GM10248 (cell line): ENCODE data around the gene GREM2.

ENCODE experiments used
- CTCF ChIA-PET: fragments of 300-600 bp; sonication (Branson Sonifier 250); formaldehyde crosslinking; extraction: SDS; loops from one replicate; lab custom pipeline; 2021; ENCODE audit warnings: antibody characterized with exemption; lab: Yijun Ruan, JAX
- POLR2A ChIA-PET: fragments of 350-650 bp; sonication (Branson Sonifier 250); formaldehyde crosslinking; extraction: SDS; loops from one replicate; lab custom pipeline; 2020; ENCODE audit warnings: antibody characterized with exemption; lab: Yijun Ruan, JAX
- DNase-seq: peaks from one replicate; pipeline ENCODE4 v3.0.0; 2012; ENCODE audit errors: extremely low spot score
- TF ChIP-seq, protein P1 (sequence below): IDR thresholded peaks from 2 replicates; pipeline ENCODE4 v1.5.1; 2012; ENCODE audit warnings: mild to moderate bottlenecking, low read depth; ENCODE audit errors: extremely low read depth, missing control alignments, control extremely low read depth

GREM2 gene

GRCh38 chr1:240621249-240621648 lies 9.3 kb upstream of the GREM2 start:
- CTCF ChIA-PET: interaction anchor here (0.8 kb wide), 1 partner anchor 11 kb away, joined by 3 read pairs; no protein-coding TSS in a partner anchor
- DNase-seq: no peak
- POLR2A ChIA-PET: no interaction called here
- TF ChIP-seq, protein P1, sequence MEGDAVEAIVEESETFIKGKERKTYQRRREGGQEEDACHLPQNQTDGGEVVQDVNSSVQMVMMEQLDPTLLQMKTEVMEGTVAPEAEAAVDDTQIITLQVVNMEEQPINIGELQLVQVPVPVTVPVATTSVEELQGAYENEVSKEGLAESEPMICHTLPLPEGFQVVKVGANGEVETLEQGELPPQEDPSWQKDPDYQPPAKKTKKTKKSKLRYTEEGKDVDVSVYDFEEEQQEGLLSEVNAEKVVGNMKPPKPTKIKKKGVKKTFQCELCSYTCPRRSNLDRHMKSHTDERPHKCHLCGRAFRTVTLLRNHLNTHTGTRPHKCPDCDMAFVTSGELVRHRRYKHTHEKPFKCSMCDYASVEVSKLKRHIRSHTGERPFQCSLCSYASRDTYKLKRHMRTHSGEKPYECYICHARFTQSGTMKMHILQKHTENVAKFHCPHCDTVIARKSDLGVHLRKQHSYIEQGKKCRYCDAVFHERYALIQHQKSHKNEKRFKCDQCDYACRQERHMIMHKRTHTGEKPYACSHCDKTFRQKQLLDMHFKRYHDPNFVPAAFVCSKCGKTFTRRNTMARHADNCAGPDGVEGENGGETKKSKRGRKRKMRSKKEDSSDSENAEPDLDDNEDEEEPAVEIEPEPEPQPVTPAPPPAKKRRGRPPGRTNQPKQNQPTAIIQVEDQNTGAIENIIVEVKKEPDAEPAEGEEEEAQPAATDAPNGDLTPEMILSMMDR: no peak

GRCh38 chr1:240619906-240620621 lies 8.1 kb upstream of the GREM2 start:
- POLR2A ChIA-PET: no interaction called here
- CTCF ChIA-PET: interaction anchor here (1.3 kb wide), 1 partner anchor 19 kb away, joined by 4 read pairs; no protein-coding TSS in a partner anchor
- TF ChIP-seq, protein P1: no peak
- no peak for DNase-seq

DNA sequence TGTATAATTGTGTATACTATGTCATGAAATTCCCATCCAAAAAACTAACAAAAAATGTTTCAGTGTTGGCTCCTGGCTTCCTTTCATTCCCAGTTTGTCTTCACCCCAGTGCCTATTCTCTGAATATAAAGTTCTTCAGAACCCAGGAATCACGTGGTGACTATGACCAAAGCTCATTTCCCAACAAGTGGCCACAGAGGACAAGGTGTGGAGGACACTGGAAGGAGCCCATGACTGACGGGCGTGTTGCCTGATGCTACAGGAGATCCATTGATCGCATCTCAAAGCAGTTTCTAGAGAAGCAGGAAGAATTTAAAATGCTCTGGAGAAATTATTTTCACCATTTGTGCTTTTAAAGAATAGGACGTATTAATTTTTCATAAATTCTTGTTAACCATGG lies 7.4 kb upstream of the GREM2 start:
- POLR2A ChIA-PET: no interaction called here
- TF ChIP-seq, protein P1: no peak
- CTCF ChIA-PET: interaction anchor here (1.3 kb wide), 1 partner anchor 19 kb away, joined by 4 read pairs; no protein-coding TSS in a partner anchor
- DNase-seq: no peak

DNA sequence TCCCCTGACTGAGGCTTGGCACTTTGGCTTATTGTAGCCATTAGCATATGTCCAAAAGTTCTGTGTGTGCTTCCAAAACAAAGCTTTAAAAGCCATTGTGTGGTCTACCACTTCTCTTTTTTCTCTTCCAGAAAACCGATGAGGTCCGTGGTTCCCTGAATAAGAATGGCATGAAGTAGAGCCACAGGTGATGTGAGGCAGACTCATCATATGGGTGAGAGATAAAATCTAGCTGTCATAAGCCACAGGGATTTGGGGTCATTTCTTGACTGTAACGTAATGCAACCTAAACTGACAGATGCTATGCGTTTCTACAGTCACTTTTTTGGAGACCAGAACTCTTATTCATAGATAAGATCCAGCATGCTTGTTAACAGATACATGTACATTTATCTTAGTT lies 7.0 kb upstream of the GREM2 start:
- ChIA-PET POLR2A (no interaction called here), CTCF (no interaction called here)
- DNase-seq: no peak
- TF ChIP-seq, protein P1: no peak

DNA sequence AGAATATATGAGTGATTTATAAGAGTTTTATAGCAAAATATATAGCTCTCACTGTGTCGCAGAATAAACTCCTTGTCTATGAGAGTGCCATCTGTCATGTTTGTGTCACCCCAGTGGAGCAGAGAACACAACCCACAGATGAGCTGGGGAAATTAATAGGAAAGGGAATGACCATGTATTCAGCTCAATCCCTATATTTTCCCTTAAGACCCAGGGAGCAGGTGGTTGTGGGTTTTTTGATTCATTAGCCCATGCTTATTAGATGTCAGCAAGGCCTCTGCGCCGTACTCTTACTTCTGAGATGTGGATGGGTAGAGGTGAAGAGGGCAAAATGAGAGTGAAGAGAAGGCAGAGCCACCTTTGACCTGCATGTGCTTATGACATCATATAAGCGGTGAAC lies 4.1 kb upstream of the GREM2 start:
- POLR2A ChIA-PET: no interaction called here
- TF ChIP-seq, protein P1: no peak
- no peak for DNase-seq
- CTCF ChIA-PET: interaction anchor here (0.7 to 1.1 kb wide), 2 partner anchors 10 to 31 kb away, joined by 3 to 4 read pairs; no protein-coding TSS in a partner anchor

DNA sequence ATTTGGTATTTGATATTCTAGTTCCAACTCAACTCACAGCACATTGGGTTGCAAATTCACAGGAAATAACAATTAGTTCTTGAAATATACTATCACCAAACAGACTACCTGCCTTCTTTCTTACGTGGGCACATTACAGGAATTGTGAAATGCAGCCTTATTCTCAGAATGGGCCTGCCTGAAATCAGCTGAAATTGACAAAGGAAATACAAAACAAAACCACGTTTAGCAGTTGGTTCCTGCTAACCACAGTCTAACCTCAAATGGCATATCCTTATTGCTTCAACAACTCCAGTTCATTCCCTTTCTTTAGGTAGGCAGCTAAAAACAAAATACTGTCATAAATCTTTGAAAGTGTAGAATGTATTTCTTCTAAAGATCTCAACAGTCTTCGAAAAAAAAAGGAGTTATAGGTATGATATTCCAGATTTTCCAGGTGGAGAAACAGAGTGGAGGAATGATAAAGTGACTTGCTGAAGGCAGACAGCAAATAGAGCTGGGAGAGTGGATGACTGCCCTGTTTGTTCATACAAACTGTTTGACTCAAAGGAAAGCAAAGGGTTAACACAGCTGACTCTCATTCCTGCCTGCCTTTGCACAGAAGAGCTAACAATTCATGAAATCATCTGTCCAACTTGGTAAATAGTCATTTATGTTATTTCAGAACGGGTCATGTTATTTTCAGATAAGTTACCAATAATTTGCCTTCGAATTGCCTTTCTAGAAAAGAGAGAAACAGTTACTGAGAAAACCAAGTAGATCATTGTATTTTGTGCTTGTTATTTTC lies 1.6 kb upstream of the GREM2 start:
- ChIA-PET POLR2A (no interaction called here), CTCF (no interaction called here)
- DNase-seq: no peak
- TF ChIP-seq, protein P1: no peak
